ENCODE results near the gene RAP1GAP.

- TF ChIP-seq CTCF (IDR thresholded peaks at IDR 0.05) = no peak
- no peak for TF ChIP-seq POLR2A (IDR thresholded peaks at IDR 0.05; ENCODE audit: low read depth)
- TF ChIP-seq POLR2AphosphoS5 (IDR thresholded peaks at IDR 0.05) = no peak
These were observed 3.5 kb upstream of the RAP1GAP start for GRCh38 chr1:21672478-21673276.

Data from esophagus muscularis mucosa (tissue), 3 donors.